Esophagus squamous epithelium (tissue), 4 donors: Measurements from ENCODE around the gene PTPRN2.

Experiments used
- CTCF ChIP-seq, 6 experiments: fragments of 450-650 bp in 4 of 6; fragments of 200-600 bp in 2 of 6; sonication (generic) in 2 of 6; IDR thresholded peaks; one replicate each; pipeline ENCODE4 v1.5.1; 2016 to 2019; ENCODE audit warnings: antibody characterized with exemption in 6 of 6, mild to moderate bottlenecking in 4 of 6, moderate library complexity in 4 of 6
- POLR2A ChIP-seq, 4 donors: fragments of 450-650 bp; IDR thresholded peaks; one replicate each; pipeline ENCODE4 v1.6.1; 2017; ENCODE audit warnings: antibody characterized with exemption in 4 of 4, mild to moderate bottlenecking in 4 of 4, moderate library complexity in 3 of 4

DNA sequence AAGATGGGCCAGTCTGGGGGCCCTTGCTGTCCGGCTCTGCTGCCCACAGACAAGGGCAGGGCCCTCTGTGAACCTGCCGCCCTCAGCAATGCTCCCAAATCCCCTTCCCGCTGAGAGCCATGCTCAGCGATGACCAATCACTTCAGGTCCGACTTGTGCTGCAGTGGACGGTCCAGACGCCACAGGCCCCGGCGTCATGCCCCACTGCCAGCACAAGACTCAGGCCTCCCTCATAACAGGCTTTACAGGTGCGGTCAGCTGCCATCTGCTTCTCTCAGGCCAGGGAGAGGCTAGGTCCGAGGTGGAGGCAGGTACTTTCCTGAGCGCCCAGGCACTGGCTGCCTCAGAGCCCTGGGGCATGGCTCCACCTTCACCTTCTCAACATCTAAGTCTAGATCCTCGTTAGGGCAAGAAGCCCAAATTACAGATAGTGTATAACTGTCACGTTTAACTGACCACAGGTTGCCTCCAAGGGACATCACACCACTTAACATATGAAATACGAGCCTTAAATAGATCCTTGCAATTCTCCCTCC is 393.2 kb downstream of the PTPRN2 start:
- TF ChIP-seq POLR2A (IDR thresholded peaks at IDR 0.05) = no peak
- TF ChIP-seq CTCF (IDR thresholded peaks at IDR 0.05) = no peak
